HG02763 (cell line): Measurements from ENCODE around the gene TPH1.

ENCODE experiments used
- ATAC-seq: cut with Tn5 transposase; IDR thresholded peaks from one replicate; pipeline ENCODE4 v1.9.1; 2021; ENCODE audit warnings: mild to moderate bottlenecking, moderate library complexity; ENCODE audit not compliant: unreplicated experiment

Gene TPH1

DNA sequence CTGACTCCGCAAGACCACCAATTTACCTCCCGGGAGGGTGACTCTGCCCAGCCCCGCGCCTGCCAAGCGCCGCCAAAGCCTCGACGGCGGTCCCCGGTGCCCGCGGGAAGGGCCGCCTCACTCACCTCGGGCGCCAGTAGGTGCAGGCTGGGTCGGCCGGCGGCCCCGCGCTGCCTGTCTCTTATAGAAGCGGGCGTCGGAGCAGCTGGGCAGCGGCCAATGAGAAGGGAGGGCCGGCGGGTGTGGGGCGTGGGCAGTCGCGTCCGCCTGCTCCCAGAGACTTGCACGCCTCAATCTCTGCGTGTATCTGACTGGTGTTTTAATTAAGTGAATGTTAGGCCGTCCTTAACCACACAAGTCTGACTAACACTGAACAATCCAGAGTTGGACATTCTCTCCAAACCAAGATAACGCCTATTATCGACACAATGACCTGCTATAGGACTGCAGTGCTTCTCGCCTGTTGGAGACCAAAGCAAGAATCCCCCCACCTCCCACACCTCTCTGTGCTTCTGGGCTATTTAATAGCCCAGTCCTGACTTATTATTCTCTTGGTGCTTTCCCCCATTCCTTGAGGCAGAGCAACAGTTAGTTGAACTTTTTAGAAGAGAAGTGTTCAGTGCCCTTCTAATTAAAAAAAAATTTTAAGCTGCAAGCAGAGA, at the start of gene TPH1:
Gene TPH1, minus strand, starts transcription at position 154 of the 662 bp plus-strand sequence. CDS start 5,507 bp downstream, outside the sequence.
- ATAC-seq: no peak

DNA sequence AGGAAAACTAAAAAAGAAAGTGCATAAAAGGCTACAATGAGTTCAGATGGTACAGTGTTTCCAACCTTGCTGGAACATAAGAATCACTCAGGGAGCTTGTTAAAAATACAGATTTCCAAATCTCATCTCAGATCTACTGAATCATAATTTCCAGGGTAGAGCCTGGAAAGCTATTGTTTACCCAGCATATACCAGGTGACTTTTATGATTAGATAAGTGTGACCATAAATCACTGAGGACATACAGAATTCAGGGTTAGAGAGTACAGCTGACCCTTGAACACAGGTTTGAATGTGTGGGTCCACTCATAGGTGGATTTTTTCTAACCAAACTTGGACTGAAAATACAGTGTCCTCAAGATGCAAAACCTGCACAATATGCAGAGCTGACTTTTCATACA, 47.9 kb upstream of the TPH1 start:
- ATAC-seq: no peak

DNA sequence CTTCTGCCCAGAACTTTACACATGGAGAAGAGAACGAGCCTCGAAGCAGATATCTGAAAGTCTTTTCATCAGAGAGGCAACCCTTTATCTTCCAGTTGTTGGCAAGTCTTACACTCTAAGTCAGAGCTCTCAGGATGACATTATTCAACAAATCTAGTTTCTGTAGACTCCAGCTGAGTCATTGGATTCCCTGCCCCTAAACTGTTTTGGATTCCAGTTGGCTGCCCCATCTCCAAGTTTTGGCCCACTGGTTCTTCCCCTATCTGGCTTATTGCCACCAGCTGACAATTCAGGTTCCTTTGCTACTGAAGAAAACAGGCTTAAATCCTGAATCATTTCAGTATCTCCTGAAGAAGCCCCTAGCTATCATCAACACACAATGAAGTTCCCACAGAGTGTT, 45.7 kb upstream of the TPH1 start:
- no peak for ATAC-seq

DNA sequence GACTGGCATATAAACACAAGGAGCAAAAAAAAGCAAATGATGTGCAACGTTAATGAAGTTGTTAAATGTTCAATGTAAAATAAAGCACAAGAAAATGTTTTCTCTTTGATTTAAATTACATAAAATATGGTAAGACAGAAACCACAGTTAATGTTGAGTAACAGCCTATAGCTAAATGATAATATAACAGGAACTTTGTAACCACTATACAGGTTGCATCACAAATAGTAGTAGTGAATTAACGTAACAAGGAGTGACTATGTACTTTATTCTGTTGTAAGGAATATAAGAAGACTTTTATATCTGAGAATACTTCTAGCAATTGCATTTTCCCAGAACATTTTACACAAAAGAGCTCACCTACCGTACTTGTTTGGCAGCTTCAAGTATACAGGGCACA, 42.9 kb upstream of the TPH1 start:
- ATAC-seq: no peak

DNA sequence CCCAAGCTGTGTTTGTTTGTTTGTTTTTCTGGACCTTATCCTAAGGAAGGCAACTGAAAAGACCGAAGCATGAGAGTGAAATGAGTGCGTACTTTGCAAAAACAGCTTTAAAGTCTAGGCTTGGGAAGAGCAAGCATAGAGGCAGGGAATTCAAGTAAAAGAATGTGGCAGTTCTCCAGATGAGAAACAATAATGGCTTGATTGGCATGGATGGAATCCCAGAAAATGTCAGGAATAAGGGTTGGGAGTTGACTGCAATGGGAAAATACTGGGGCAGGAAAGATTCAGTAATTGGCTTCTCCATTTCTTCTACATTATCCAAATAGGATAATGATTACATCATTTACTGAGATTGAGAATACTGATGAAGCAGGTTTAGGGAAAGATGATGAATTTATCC, 42.3 kb upstream of the TPH1 start:
- ATAC-seq: no peak

DNA sequence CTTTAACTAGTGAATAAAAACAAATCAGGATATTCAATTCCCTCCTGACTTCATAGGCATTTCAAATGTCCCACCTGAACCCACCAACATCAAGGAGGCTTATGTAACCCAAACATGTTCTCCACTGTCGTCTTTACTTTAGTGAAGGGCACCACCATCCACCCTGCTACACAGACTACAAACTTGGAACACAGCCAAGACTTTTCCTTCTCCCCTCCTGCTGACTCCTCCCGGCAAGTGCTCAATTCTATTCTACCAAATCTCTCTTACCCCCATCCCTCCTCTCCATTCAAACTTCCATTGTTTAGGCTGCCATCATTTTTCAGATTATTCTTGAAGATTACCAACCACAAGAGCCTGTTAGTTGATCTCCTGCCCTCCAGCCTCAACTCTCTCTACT, 35.5 kb upstream of the TPH1 start:
- no peak for ATAC-seq

DNA sequence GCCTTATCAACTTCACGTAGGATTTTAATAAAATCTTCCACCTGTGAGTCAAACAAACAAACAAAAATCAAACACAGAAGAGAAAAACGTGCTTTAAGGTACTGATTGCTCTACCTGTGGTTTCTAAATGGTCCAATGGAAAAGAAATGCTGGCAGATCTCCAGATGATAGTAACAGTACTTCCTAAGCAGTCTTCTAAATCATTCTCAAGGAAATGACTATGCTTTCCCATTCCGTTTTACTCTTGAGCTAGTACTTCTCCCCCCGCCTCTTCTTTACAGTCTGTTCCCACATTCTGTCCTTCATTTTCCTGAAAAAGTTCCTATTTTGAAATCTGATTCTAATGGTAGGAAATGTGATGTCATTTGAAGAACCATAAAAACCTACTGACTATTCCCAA, 34.4 kb upstream of the TPH1 start:
- ATAC-seq: no peak

DNA sequence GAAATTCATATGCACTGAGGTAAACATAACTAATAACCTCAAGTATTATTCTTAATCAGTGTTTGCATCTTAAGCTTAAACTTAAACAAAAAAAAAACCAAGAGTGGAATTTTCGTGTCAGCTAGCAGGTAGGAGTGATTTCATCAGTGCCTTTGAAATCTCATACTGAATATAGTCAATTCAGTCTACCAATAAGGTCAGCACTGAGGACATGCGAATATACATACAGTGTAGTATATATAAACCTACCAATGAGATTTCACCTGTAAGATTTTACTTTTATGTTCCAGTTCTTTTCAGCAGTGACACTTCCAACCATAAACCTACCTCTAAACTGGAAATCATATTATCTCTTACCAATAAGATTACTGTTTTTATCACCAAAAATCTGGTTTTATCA, 32.8 kb upstream of the TPH1 start:
- ATAC-seq: no peak

DNA sequence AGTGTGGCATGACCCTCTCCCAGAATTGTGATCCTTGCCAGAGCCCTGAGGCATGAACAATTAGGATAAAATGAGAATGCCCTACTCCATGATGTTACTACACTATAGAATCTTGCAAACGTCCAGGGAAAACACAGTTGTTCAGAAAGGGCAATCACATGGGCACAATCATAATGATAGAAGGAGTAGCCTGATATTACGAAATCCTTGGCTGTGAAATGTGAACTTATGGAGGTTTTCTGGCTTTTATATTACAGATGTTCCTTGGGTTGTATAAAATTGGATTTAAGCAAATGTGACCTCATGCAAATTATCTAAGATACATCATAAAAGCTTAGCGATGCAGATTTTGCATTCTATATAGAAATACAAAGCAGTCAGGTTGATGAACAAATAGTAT, 29.4 kb upstream of the TPH1 start:
- no peak for ATAC-seq

DNA sequence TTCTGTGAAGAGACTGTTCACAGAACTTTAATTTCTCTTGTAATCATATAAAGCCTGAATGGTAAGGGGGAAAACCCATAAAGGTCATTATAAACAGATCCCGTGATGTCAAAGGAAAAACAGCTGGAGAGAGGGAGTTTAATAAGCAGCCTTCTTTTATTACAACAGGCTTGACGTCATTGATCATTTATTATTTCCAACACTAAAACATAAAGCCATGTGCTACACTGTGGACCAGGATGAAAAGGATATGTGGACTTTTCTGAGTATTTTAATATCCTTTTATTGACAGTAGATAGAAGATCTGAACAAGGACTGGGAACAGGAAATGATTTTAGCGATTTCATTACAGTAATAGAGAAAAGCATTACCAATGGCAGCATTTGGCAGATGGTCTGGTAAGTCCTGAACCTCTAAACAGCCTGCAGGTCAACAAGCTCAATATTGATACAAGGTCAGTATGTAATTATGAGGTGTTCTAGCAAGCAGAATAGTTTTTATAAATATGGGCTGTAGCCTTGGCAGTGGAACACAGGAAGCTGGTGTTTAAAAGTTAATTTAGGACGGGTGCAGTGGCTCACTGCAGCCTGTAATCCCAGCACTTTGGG, 25.1 kb upstream of the TPH1 start:
- no peak for ATAC-seq

DNA sequence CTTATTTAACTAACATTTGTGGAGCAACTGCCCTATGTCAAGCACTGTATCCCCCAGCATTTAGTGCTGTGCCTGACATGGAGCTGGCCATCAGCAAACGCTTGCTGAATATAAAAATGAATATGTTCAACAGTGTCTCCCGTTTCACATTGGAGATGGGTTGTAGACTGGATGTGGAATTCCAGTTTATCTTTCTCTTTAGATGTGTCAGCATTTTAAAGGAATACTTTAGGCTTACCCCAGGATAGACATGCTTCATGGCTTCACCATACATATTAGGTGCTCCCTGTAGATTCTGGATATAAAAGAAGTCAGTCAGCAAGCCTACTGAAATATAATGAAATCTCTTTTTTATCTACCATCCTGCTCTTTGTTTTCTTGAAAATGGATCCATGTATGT, 21.3 kb upstream of the TPH1 start:
- ATAC-seq: no peak

DNA sequence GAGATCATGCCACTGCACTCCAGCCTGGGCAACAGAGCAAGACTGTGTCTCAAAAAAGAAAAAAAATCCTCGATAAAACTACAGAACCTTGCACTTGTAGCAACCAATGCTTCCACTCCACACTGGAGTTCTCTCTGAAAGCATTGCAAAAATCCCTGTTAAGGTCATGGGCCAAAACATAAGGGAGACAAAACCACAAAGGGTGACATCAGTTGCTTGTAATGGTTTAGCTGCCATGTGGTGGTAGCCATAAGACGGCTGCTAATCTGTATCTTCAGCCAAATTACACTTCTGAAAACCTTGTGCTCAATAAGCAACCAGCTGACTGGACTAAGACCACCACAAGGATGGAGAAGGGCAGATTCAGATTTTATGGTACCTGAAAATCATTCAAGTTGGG, 20.6 kb upstream of the TPH1 start:
- ATAC-seq: no peak

DNA sequence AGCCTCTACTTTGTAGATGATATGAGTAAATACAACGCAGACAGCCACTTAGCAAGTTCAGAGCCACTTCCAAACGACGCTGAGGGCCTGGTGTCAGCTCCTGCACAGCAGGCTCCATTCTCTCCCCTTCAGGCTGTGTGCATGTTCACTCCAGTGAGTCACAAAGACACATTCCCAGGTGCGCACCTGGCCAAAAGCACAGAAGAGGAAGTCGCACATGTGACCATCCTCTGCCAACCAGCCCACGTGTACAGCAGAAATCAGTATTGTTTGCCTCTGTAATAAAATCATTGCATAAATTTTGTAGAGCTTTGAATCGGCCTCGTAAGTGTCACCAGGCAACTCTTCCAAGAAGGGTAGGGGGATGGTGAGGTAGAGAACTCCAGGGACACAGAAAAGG, 19.5 kb upstream of the TPH1 start:
- ATAC-seq: no peak

DNA sequence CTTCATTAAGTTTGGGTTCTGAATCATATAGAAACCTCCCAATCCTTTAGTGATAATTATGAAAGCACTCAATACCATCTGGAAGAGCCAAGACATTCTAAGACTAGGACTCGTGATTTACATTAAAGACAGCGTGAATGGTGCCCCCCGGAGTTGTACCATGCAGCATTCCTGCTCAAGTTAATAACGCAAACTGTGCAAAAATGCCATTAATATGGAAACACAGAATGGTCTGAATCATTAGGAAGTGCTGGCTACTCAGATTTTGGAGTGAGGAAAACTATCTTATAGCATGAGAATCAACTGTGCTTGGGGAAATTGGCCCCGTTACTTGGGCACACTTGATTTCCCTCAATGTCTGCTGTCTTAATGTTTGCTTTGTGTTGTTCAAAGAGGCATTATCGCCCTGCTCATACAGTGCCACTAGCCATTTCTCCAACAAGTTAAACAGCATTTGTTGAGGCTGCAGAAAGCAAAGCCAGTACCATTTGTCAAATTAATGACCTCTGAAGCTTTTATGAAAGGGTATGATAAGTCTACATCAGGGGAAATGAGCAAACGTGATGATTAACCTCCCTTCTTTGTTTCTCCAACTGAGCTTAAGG, 18.5 kb upstream of the TPH1 start:
- no peak for ATAC-seq

DNA sequence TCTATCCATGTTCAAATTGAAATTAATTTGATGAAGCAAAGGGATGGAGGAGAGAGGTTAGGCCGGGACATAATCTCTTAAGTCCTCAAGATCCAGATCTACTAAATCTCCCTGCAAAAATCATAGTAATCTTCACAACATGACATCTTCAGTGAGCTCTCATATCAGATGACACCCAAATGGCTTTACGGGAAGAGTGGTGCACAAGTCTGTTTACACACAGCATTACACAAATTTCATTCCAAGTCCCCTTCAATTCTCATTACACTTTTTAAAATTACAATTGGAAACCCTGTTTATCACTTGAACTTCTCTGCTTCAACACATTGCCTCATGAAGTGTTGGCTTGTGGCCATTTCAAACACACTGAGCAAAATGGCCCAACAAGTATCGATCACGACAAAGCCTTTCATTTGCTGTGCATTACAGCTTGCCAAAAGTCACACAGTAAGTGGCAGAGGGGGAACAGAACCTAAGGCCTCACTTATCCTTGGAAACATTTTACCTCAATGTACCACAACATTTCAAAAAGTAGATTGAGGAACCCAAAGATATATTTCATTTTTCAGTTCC, 17.9 kb upstream of the TPH1 start:
- ATAC-seq: no peak

DNA sequence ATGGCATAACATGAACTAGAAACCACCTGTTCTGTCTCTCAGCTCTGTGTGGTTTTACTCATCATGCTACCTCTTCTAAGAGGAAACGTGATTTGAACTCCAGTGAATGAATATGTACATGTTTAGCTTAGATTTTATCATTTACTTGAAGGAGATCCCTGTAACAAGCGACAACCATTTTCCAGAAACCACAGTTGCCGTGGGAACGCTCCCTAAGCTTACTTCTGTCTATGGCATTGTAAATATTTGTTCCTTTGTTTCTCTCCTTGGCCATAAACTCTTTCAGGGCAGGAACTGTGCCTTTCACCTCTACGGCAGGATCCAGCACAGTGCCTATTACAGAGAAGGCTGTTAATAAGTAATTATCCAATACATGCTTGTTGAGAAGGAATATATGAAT, 17.1 kb upstream of the TPH1 start:
- ATAC-seq: no peak

DNA sequence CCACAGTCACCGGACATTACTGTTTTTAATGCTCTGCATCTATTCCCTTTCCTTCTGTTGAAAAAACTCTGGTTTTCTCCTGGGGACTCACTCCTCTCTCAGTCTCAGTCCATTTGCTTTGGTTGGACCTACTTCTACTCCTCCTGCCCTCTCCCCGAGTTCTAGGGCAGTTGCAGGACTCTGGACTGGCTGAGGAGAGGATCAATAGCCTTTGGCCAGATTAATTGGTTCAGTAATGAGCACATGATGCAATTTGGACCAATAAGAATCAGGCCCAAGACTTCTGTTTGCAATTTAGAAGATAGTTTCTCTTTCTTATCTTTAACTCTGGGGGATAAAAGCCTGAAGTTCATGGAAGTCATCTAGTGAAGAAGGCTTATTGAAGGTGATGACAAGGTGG, 15.3 kb upstream of the TPH1 start:
- no peak for ATAC-seq

DNA sequence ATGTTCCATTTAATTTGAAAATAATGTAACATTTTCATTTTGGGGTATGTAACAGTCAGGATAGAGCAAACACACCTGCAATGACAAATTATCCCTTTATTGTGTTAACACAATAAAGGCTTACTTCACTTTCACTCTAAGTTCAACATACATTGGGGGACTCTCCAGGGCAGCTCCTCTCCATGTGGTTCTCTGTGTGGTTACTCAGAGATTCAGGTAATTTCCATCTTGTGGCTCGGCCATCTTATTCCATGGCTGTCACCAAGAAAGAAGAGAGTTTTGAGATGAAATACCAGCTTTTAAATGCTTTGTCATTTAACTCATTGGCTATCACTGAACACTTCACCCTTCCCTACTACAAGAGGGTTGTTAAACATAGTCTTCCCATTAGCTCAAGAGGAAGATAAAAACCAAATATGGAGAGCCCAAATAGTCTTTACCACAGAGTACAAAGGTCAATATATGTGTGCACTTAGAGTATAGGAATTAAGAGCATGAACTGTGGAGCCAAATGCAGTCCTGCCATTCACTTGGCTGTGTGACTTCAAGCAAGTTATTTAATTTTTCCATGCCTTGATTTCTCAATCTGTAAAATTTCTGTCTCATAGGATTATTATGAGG, 10.6 kb upstream of the TPH1 start:
- no peak for ATAC-seq

DNA sequence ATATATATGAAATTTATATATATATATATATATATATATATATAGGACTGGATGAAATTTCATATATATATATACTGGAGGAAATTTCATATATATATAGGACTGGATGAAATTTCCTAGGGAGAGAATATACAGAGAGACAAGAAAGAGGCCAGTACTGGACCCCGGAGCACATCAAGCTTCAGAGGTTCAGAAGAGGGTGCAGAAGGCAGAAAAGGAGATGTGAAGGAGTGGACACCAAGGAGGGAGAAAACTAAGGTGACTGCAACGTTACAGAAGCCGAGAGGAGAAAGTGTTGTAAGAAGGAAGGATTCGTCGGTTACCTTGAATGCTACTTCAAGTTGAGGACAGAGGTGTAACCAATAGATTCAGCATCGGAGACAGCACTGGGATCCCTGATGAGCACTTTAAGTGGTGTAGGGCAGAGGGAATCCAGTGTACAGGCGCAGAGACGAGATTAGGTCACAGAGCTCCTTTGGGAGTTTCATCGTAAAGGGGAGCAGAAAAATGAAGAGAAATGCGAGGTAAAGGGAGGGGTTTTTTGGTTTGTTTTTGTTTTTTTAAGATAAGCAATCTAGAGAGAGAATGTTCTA, 8.5 kb upstream of the TPH1 start:
- ATAC-seq: no peak

DNA sequence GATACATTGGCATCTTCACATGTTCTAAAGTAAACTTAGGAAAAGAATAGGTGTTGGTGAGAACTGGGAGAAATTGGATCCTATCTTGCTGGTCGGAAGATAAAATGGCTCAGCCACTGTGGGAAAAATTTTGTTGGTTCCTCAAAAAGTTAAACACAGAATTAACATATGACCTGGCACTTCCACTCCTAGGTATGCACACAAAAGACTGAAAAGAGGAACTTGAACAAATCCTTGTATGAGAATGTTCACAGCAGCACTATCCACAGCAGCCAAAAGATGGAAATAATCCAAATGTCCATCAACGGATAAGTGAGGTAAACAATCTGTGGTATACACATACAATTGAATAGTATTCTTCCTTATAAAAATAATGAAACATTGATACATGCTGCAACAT, 4.8 kb upstream of the TPH1 start:
- no peak for ATAC-seq

DNA sequence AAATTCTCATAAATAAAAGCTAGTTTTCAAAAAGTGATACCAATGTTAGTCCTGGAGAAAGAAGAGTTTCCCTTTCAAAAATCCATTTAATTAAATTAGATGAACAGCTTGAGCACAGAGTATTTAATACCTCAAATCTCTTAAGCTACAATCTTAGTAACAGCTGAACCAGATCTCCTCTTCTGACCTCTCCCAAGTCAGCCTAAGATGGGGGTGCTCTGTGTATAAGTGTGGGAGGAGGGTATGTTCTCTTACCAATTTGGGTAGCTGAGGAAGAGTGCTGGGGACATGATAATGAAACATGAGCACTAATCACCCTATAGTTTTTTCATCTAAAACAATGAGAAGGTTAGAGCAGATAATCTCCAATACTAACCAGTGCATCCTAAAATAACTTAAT, 9.6 kb downstream of the TPH1 start:
- no peak for ATAC-seq

DNA sequence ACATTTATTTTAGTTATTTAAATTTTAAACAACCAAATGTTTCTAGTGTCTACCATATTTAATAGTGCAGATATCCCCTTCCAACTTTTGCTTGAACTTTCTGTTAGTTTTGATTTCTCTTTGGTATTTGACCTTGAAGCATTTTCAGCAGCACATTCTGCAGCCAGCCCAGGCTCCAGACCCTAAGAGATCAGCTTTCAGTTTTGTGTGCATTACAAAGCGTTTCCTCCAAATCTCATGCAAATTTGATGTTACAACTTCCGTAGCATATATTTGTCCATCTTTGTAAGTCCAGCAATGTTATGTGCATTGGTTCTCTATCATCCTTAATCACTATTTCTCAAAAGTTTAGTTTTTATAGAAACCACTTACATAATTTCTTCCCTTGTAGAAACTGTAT, 18.6 kb downstream of the TPH1 start:
- ATAC-seq: no peak
